Tibial nerve (tissue), 3 donors: Measurements from ENCODE around the gene PLG.

Source experiments
- CTCF ChIP-seq, 5 experiments: fragments of 200-600 bp in 3 of 5; fragments of 450-650 bp in 2 of 5; sonication (generic) in 3 of 5; IDR thresholded peaks; one replicate each; pipeline ENCODE4 v1.5.1; 2016 to 2019; ENCODE audit warnings: antibody characterized with exemption in 5 of 5, mild to moderate bottlenecking in 3 of 5, moderate library complexity in 2 of 5
- POLR2A ChIP-seq, 2 donors: fragments of 450-650 bp; IDR thresholded peaks; one replicate each; pipeline ENCODE4 v1.6.1; 2017; ENCODE audit warnings: antibody characterized with exemption in 2 of 2, mild to moderate bottlenecking in 2 of 2, moderate library complexity in 2 of 2

- TF ChIP-seq CTCF (IDR thresholded peaks at IDR 0.05) (no peak), POLR2A (IDR thresholded peaks at IDR 0.05) (no peak)
Measured at GRCh38 chr6:160742090-160742489, 40.0 kb downstream of the PLG start.
